Heart left ventricle (tissue), 13 donors: ENCODE data around the gene TRIM14.

Source experiments
- POLR2A ChIP-seq, 2 donors: fragments of 450-650 bp; IDR thresholded peaks; one replicate each; pipeline ENCODE4 v1.6.1; 2017; ENCODE audit warnings: antibody characterized with exemption in 2 of 2, mild to moderate bottlenecking in 2 of 2, moderate library complexity in 2 of 2
- TF ChIP-seq, protein P1 (sequence below), 12 donors: fragments of 200-600 bp; sonication (generic) in 4 of 12; IDR thresholded peaks; one replicate each; pipeline versions ENCODE4 v1.5.0 to v1.8.0; 2018 to 2022; ENCODE audit warnings: antibody characterized with exemption in 12 of 12, mild to moderate bottlenecking in 5 of 12
- donor health status: ischemic (EF 13 %, LVEDD 7.1; RV severe dilation, severe dysfunction).
- donor health status: DM: no; HTN: yes; CAD: no.
- donor health status: DM: no; HTN: no; CAD: no.
- donor health status: ischemic (EF 25% LVEDD 6.9; RV normal size, moderate dysfunction).
- donor health status: ischemic (EF 25% LVEDD 5.7; RV mildly dilated, moderate dysfunction).
- donor health status: ischemic (EF 35%, LVEDD 5.7; RV mildly dilated, moderate dysfunction).
- donor health status: nonischemic (EF 11% LVEDD 7.7; RV severe dilation, severe dysfunction).
- donor health status: DM: yes; HTN: yes; CAD: no.
- donor health status: PGD.
- donor health status: ischemic (EF 29% LVEDD 5.4; RV normal size, mild dysfunction).
- donor health status: nonischemic (EF 23%, LVEDD 6.1; RV moderate dilation, normal function).

DNA sequence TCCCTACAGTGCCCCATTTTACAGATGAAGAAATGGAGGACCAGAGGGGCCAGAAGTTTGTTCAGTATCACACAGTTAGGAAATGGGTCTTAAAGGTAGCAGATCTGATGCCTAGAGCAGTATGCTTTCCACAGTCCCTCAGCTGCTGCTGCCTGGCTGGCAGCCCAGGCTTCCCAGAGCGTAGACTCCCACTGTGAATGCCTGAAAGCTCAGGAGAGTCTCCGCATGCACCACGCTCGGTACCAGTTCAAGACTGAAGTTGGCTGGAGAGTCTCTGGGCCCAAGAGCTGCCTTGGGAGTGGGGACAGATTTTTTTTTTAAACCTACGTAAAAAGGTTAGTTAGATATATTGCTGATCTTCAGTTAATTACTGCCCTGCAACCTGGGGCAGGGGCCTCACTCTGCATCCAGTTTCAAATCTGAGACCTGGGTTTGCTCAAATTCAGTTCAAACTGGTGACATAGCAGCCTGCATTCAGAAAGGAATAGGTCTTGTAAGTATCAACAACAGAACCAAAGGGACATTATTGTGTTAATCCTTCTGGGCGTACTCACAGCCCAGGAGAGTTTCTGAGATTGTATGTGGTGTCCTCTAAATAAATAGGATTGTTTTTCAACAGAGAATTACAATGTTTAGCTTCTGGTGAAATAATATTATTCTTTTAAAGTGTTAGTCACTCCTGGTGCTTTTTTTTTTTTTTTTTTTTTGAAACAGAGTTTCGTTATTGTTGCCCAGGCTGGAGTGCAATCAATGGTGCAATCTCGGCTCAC, 54.2 kb downstream of the TRIM14 start:
- TF ChIP-seq, protein P1, sequence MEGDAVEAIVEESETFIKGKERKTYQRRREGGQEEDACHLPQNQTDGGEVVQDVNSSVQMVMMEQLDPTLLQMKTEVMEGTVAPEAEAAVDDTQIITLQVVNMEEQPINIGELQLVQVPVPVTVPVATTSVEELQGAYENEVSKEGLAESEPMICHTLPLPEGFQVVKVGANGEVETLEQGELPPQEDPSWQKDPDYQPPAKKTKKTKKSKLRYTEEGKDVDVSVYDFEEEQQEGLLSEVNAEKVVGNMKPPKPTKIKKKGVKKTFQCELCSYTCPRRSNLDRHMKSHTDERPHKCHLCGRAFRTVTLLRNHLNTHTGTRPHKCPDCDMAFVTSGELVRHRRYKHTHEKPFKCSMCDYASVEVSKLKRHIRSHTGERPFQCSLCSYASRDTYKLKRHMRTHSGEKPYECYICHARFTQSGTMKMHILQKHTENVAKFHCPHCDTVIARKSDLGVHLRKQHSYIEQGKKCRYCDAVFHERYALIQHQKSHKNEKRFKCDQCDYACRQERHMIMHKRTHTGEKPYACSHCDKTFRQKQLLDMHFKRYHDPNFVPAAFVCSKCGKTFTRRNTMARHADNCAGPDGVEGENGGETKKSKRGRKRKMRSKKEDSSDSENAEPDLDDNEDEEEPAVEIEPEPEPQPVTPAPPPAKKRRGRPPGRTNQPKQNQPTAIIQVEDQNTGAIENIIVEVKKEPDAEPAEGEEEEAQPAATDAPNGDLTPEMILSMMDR (IDR thresholded peaks at IDR 0.05) = no peak
- TF ChIP-seq POLR2A (IDR thresholded peaks at IDR 0.05) = no peak
